SK-N-SH (cell line): ENCODE results near the gene PSD2. TPM values are rescaled to one million over a fixed set of nuclear protein-coding genes. Genes with fewer than 3 reads are reported as not detected.

Experiments used
- CTCF ChIA-PET: fragments of 300-600, 350-600 bp; formaldehyde crosslinking; extraction: SDS; loops from one replicate; lab custom pipeline; 2021; lab: Yijun Ruan, JAX
- POLR2A ChIA-PET: fragments of 350-600 bp; sonication (Branson Sonifier 250); formaldehyde crosslinking; extraction: SDS; loops from one replicate; lab custom pipeline; 2020; ENCODE audit warnings: antibody characterized with exemption, inconsistent platforms; lab: Yijun Ruan, JAX
- DNase-seq: peaks from one replicate; pipeline ENCODE4 v3.0.0; 2012
- H2AFZ ChIP-seq: fragments of 200-600 bp; sonication (generic); 2 replicates; pipeline ENCODE4 v1.8.1; 2016; ENCODE audit warnings: antibody characterized with exemption, mild to moderate bottlenecking, low read depth
- H3F3A ChIP-seq: fragments of 200-600 bp; sonication (generic); replicated peaks from 2 replicates; pipeline ENCODE3; 2016; ENCODE audit warnings: antibody characterized with exemption, mild to moderate bottlenecking; ENCODE audit not compliant: insufficient read depth
- H3K27ac ChIP-seq, 2 experiments: fragments of 200-500 bp in 1 of 2; fragments of 200-600 bp in 1 of 2; sonication (Bioruptor generic) in 1 of 2; sonication (generic), shearing (Covaris generic) in 1 of 2; 2 replicates each; pipeline versions ENCODE4 v1.5.1 to v1.6.1; 2014 to 2016; ENCODE audit warnings: low read depth in 2 of 2, inconsistent platforms in 1 of 2, low read length in 1 of 2, mild to moderate bottlenecking in 1 of 2, mixed read lengths in 1 of 2
- H3K27me3 ChIP-seq: fragments of 200-600 bp; sonication (generic), shearing (Covaris generic); 2 replicates; pipeline ENCODE4 v1.6.1; 2016; ENCODE audit warnings: mixed run types; ENCODE audit not compliant: insufficient read depth
- H3K36me3 ChIP-seq, 2 experiments: fragments of 200-500 bp in 1 of 2; fragments of 200-600 bp in 1 of 2; sonication (Bioruptor generic) in 1 of 2; sonication (generic) in 1 of 2; replicated peaks in 1 of 2; 2 replicates each; pipeline versions ENCODE3 to v1.5.1; 2014 to 2016; ENCODE audit warnings: low read length in 1 of 2, mild to moderate bottlenecking in 1 of 2; ENCODE audit not compliant: insufficient read depth in 2 of 2, control insufficient read depth in 1 of 2
- H3K4me1 ChIP-seq, 2 experiments: fragments of 200-500 bp in 1 of 2; fragments of 200-600 bp in 1 of 2; sonication (Bioruptor generic) in 1 of 2; sonication (generic), shearing (Covaris generic) in 1 of 2; 2 replicates each; pipeline versions ENCODE4 v1.5.1 to v1.6.1; 2014 to 2016; ENCODE audit warnings: low read depth in 1 of 2, low read length in 1 of 2, mixed run types in 1 of 2; ENCODE audit not compliant: insufficient read depth in 2 of 2, control insufficient read depth in 1 of 2
- H3K4me2 ChIP-seq: fragments of 200-600 bp; sonication (generic), shearing (Covaris generic); 2 replicates; pipeline ENCODE4 v1.6.1; 2017; ENCODE audit warnings: mixed run types
- H3K4me3 ChIP-seq, 2 experiments: fragments of 200-500 bp in 1 of 2; fragments of 200-600 bp in 1 of 2; sonication (Bioruptor generic) in 1 of 2; sonication (generic), shearing (Covaris generic) in 1 of 2; 2 replicates each; pipeline versions ENCODE4 v1.5.1 to v1.8.1; 2014 to 2016; ENCODE audit warnings: low read depth in 2 of 2, inconsistent platforms in 1 of 2, low read length in 1 of 2, mild to moderate bottlenecking in 1 of 2, mixed read lengths in 1 of 2, moderate library complexity in 1 of 2
- H3K79me2 ChIP-seq: fragments of 200-600 bp; sonication (generic); 2 replicates; pipeline ENCODE4 v1.8.1; 2017; ENCODE audit warnings: mild to moderate bottlenecking; ENCODE audit not compliant: insufficient read depth
- H3K9ac ChIP-seq: fragments of 200-600 bp; sonication (generic); 2 replicates; pipeline ENCODE4 v1.6.1; 2017; ENCODE audit warnings: mixed run types
- H3K9me2 ChIP-seq: fragments of 200-600 bp; sonication (generic); 2 replicates; pipeline ENCODE4 v1.6.1; 2017; ENCODE audit warnings: mixed run types
- H3K9me3 ChIP-seq: fragments of 200-600 bp; sonication (generic); 2 replicates; pipeline ENCODE4 v1.6.1; 2017; ENCODE audit warnings: mixed run types, mild to moderate bottlenecking, moderate library complexity
- H4K20me1 ChIP-seq: fragments of 200-600 bp; sonication (generic); 2 replicates; pipeline ENCODE4 v1.6.1; 2017; ENCODE audit warnings: mild to moderate bottlenecking, mixed run types; ENCODE audit not compliant: insufficient read depth
- POLR2AphosphoS5 ChIP-seq: IDR thresholded peaks from 2 replicates; pipeline ENCODE4 v1.6.1; 2012; ENCODE audit warnings: low read depth, low read length
- RFX5 ChIP-seq: IDR thresholded peaks from 2 replicates; pipeline ENCODE4 v1.6.1; 2012; ENCODE audit warnings: mild to moderate bottlenecking, improper control_type of control experiment, low read length
- RXRA ChIP-seq: IDR thresholded peaks from 2 replicates; pipeline ENCODE4 v1.4.0; 2012; ENCODE audit warnings: low read depth, mild to moderate bottlenecking, borderline replicate concordance
- TAF1 ChIP-seq: IDR thresholded peaks from 2 replicates; pipeline ENCODE4 v1.6.1; 2012; ENCODE audit warnings: low read depth, mild to moderate bottlenecking, low read length, moderate library complexity, borderline replicate concordance
- TCF12 ChIP-seq: IDR thresholded peaks from 2 replicates; pipeline ENCODE4 v1.4.0; 2012
- WGBS: methylation state at CpG from one replicate; pipeline ENCODE4 v1.1.6; 2017; ENCODE audit warnings: low lambda C conversion rate; 5-methylcytosine and 5-hydroxymethylcytosine counted together
- polyA plus RNA-seq, 3 experiments: library from polyadenylated mRNA; depleted of rRNA; stranded (reverse); fragments of >200 nt; gene quantifications; 2 replicates each; pipeline ENCODE4 v1.2.3, GENCODE V29; 2012
- TF ChIP-seq, protein P1 (sequence below): IDR thresholded peaks from 2 replicates; pipeline ENCODE4 v1.4.0; 2012; ENCODE audit warnings: low read depth, borderline replicate concordance
- TF ChIP-seq, protein P2 (sequence below): fragments of 150-350 bp; IDR thresholded peaks from 2 replicates; pipeline ENCODE4 v1.6.1; 2016; ENCODE audit warnings: mild to moderate bottlenecking, low read depth, low read length

PSD2 gene
- polyA plus RNA-seq, 1 of the 3 experiments (the other 2 are of a cell fraction) = 0.15 TPM

DNA sequence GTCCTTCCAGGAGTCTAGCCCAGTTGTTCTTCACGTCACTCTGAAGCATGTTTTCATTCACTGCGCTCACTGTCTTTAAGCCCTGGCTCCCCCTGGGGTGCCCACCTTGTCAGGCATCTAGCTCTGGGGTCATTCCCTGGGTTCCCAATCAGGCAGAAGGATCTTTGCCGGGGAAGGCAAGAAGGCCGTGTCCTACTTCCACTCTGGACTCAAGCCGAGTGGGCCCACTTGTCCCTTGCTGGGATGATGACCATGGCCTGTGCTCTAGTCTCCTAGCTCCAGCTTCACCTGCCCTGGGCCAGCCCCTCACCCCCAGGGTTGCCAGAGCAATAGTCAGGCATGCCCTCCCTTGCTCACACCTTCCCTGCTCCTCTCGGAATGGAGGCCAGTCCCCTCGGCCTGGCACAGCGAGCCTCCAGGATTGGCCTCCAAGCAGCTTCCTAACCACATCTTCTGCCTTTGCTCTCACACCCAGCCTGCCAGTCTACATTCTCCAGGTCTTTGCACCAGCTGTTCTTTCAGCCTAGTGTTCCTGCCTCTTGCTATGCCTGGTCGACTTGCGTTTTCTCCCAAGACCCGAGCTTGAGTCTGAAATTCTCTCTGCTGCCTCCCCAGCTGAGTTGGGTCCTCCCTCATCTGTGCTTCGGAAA, 32.2 kb upstream of the PSD2 start:
- Histone ChIP-seq H3K4me2 (no peak overlapping the region), H2AFZ (no peak overlapping the region), H3K36me3 (no peaks in the 10 kb centered on the region), H3K4me1 (peaks cover 8 to 51% of the 10 kb centered on the region in 2 experiments; a peak in 3 of 4 replicates), H3K9me2 (no peaks in the 10 kb centered on the region), H3K27ac (no peak overlapping the region), H3F3A (peaks cover 13% of the 10 kb centered on the region), H3K9ac (no peak overlapping the region)
- TF ChIP-seq, protein P1, sequence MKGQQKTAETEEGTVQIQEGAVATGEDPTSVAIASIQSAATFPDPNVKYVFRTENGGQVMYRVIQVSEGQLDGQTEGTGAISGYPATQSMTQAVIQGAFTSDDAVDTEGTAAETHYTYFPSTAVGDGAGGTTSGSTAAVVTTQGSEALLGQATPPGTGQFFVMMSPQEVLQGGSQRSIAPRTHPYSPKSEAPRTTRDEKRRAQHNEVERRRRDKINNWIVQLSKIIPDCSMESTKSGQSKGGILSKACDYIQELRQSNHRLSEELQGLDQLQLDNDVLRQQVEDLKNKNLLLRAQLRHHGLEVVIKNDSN = no peak
- TF ChIP-seq POLR2AphosphoS5 = no peak
- TF ChIP-seq TCF12 = no peak
- TF ChIP-seq, protein P2, sequence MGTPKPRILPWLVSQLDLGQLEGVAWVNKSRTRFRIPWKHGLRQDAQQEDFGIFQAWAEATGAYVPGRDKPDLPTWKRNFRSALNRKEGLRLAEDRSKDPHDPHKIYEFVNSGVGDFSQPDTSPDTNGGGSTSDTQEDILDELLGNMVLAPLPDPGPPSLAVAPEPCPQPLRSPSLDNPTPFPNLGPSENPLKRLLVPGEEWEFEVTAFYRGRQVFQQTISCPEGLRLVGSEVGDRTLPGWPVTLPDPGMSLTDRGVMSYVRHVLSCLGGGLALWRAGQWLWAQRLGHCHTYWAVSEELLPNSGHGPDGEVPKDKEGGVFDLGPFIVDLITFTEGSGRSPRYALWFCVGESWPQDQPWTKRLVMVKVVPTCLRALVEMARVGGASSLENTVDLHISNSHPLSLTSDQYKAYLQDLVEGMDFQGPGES = no peak
- no peak for TF ChIP-seq RFX5
- no peak for TF ChIP-seq RXRA
- TF ChIP-seq, all 33 proteins: peak for 0
- ChIA-PET POLR2A (interaction anchor here (0.8 to 1.6 kb wide), 5 partner anchors 52 to 116 kb away, joined by 3 to 5 read pairs (median 3); partner anchors contain the start of gene CXXC5), CTCF (interaction anchor here (0.6 to 23.1 kb wide), 16 partner anchors 12 to 205 kb away, joined by 3 to 627 read pairs (median 6); no protein-coding TSS in a partner anchor)
- DNase-seq = peak; percentile 21
- no peak overlapping the region for H3K4me3 ChIP-seq
- H3K27me3 ChIP-seq = no peaks in the 10 kb centered on the region
- no peaks in the 10 kb centered on the region for H3K79me2 ChIP-seq
- no peaks in the 10 kb centered on the region for H4K20me1 ChIP-seq
- H3K9me3 ChIP-seq = no peaks in the 10 kb centered on the region
- WGBS = 82% methylated on average over 12 of the region's 12 CpGs

DNA sequence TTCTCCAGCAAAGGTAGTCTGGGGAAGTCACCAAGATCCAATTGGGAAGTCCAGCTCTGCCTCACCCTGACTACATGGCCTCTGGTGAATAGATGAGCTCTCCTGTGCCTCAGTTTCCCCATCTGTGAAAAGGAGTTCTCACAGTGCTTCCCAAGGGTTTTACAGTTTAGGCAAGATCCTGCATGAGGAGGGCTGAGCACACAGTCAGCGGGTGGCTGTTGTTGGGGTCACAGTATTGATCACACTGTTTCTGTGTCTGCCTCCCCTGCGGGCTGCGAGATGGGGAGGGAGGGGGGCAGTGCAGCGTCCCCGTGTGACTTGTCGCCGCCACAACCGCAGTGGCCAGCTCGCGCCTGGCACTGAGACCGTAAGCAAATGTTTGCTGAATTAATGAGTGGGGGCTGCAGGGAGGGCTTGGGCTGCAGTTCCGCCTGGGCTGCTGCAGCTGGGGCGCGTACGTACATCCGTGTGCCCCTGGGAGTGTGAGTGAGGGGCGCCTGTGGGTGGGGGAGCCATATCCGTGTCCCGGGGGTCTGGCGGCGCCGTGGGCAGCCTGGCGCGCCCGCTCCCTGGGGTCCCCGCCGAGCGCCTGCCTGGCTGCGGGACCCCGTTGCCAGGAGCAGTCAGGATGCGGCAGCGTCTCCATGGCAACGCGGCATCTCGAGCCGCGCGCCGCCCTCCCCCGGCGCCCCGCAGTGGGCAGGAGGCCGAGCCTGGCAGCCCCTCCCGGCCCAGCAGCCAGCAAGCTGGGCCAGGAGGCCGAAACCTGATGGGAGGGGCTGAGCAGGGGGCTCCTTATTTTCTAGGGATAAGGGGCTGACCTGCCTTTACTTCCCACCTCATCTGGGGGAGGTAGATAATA, 31.4 kb upstream of the PSD2 start:
- Histone ChIP-seq H4K20me1 (no peaks in the 10 kb centered on the region), H3K9ac (no peak overlapping the region), H3K4me1 (peaks cover 8 to 43% of the 10 kb centered on the region in 2 experiments; a peak in 3 of 4 replicates), H3K36me3 (no peaks in the 10 kb centered on the region), H3K4me2 (no peak overlapping the region), H3K27me3 (no peaks in the 10 kb centered on the region), H3K9me2 (no peaks in the 10 kb centered on the region), H3F3A (peaks cover 13% of the 10 kb centered on the region), H3K4me3 (peak overlapping the region in 1 of 2 experiments; percentile 33; a peak in 1 of 4 replicates), H3K27ac (peak overlapping the region in 1 of 2 experiments; percentile 23; a peak in 1 of 4 replicates), H2AFZ (no peak overlapping the region), H3K9me3 (no peaks in the 10 kb centered on the region), H3K79me2 (no peaks in the 10 kb centered on the region)
- 26% methylated on average over 7 of the region's 45 CpGs for WGBS
- DNase-seq = peak; percentile 92
- ChIA-PET CTCF (interaction anchor here (0.6 to 23.1 kb wide), 17 partner anchors 12 to 205 kb away, joined by 3 to 627 read pairs (median 6); no protein-coding TSS in a partner anchor), POLR2A (interaction anchor here (0.8 to 1.7 kb wide), 7 partner anchors 11 to 116 kb away, joined by 3 to 6 read pairs (median 4); partner anchors contain the start of gene CXXC5)
- no peak for TF ChIP-seq TAF1
